ENCODE measurements around the gene PRDM13.

The PRDM13 gene

DNA sequence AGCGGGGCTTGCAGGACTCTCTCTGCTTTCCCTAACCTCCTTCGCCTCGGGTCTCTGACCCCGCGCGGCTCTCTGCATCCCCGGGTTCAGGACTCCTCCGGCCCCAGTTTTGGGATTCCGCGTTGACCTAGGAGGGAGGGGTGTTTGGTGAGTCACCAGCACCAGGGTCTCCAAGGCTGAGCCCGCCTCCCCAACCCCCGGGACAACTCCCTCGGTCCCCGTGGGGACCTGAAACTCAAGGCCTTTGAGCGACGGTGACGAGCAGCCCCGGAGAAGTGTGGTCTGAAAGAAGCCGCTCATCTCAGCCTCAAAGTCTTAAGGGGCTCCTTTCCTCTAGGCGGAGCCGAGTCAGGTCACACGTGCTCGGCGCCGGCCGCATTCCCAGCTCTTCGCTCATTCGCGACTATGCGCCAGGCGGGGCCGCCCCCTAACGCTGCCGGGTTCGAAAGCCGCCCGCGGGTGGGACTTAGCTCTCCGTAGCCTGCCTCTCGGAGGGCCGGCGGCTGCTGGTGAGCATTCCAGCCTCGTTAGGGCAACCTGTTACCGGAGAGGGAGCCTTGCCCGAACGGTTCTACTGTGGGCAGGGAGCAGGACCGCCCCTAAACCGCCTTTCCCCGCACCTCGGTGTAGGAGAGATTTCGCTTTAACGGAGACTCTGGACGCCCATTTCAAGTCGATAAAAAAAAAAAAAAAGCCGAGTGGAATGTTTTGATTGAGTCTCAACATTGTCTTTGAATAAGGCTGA lies 3.0 kb upstream of the PRDM13 start:
- ChIA-PET POLR2A (no interaction called here), CTCF (no interaction called here)
- DNase-seq (ENCODE audit: low read depth, low spot score): no peak
- H3K4me3 ChIP-seq (ENCODE audit: low read depth, low read length): peak overlapping the region; percentile 36
- TF ChIP-seq, protein P1, sequence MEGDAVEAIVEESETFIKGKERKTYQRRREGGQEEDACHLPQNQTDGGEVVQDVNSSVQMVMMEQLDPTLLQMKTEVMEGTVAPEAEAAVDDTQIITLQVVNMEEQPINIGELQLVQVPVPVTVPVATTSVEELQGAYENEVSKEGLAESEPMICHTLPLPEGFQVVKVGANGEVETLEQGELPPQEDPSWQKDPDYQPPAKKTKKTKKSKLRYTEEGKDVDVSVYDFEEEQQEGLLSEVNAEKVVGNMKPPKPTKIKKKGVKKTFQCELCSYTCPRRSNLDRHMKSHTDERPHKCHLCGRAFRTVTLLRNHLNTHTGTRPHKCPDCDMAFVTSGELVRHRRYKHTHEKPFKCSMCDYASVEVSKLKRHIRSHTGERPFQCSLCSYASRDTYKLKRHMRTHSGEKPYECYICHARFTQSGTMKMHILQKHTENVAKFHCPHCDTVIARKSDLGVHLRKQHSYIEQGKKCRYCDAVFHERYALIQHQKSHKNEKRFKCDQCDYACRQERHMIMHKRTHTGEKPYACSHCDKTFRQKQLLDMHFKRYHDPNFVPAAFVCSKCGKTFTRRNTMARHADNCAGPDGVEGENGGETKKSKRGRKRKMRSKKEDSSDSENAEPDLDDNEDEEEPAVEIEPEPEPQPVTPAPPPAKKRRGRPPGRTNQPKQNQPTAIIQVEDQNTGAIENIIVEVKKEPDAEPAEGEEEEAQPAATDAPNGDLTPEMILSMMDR (IDR thresholded peaks at IDR 0.05; ENCODE audit: insufficient read depth, low read length, missing control alignments): no peak

DNA sequence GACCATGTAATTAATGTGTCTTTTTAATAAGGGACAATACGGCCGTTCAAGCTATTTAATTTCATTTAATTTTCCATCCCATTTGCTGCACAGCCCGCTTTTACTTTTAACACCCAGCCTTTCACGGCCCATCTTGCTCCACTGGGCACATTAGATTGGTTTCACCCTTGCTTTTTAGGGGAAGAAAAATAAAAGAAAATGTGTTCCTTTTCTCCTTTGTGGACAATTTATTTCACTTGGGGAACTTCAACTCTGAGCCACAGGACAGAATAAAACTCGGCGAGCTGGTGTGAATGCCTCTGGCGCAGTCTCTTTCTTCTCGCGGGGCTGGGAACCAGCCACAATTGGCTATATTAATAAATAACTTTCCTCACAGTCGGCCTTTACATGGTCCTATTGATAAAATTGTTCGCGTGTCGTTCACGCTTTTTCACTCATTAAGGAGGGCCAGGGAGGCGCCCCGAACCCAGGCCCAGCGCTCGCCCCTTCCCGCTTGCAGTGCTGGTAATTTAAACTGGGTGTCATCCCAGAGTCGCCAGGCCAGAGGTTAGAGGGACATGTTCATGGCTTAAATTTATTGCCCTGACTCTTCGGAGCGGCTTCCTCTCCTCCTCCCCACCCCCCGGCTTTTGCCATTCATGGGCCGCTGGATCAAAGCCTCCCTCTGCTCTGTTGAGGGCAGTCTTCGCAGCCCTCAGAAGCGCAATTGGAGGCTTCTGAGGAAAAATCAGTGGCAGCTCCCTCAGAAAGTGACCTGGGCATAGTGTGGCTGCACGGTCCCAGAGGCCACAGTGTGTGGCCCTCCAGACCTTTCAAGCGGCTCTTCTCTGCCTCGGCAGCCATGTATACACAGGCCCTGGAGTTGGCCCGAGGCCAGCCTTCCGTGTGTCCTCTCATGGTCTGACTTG lies 2.2 kb upstream of the PRDM13 start:
- ChIA-PET CTCF (interaction anchor here (1.0 to 1.3 kb wide), 2 partner anchors 16 to 137 kb away, joined by 3 to 4 read pairs; no protein-coding TSS in a partner anchor), POLR2A (no interaction called here)
- TF ChIP-seq, protein P1 (IDR thresholded peaks at IDR 0.05; ENCODE audit: insufficient read depth, low read length, missing control alignments): no peak
- DNase-seq (ENCODE audit: low read depth, low spot score): no peak
- no peak overlapping the region; the same call in 1 of the 2 replicates for H3K4me3 ChIP-seq (ENCODE audit: low read depth, low read length)

DNA sequence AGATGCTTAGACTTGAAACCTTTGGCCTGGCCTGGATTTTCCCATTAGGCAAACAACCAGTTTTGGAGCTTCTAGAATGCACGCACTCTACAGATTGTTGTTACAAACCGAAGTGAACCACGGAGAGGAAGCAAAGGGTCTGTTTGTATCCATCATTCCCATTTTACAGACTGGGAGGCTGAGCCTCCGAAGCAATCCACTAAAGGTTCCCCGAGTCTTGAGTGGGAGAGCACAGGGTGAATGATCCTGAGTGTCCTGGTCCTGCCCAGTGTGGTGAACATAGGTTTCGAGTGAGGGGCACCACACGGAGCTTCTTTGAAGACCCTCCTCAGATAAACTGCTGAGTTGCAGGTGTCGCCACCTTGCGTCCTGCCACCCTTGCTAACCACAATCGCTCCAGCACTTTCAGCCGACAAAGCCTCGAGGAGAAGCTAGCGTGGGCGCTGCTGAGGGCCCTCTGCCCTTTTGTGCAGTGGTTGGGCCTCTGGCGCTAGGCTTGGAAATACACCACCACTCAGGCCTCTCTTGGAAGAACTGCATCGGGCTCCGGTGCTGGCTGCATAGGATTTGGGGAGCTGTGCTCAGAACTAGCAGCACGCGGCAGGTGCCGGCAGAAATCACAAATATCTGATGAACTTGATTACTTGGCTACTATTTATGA lies 1.4 kb upstream of the PRDM13 start:
- CTCF ChIA-PET: interaction anchor here (1.0 to 1.3 kb wide), 2 partner anchors 17 to 136 kb away, joined by 3 to 4 read pairs; no protein-coding TSS in a partner anchor
- TF ChIP-seq, protein P1 (IDR thresholded peaks at IDR 0.05; ENCODE audit: insufficient read depth, low read length, missing control alignments): no peak
- H3K4me3 ChIP-seq (ENCODE audit: low read depth, low read length): no peak overlapping the region
- POLR2A ChIA-PET: no interaction called here
- no peak for DNase-seq (ENCODE audit: low read depth, low spot score)

DNA sequence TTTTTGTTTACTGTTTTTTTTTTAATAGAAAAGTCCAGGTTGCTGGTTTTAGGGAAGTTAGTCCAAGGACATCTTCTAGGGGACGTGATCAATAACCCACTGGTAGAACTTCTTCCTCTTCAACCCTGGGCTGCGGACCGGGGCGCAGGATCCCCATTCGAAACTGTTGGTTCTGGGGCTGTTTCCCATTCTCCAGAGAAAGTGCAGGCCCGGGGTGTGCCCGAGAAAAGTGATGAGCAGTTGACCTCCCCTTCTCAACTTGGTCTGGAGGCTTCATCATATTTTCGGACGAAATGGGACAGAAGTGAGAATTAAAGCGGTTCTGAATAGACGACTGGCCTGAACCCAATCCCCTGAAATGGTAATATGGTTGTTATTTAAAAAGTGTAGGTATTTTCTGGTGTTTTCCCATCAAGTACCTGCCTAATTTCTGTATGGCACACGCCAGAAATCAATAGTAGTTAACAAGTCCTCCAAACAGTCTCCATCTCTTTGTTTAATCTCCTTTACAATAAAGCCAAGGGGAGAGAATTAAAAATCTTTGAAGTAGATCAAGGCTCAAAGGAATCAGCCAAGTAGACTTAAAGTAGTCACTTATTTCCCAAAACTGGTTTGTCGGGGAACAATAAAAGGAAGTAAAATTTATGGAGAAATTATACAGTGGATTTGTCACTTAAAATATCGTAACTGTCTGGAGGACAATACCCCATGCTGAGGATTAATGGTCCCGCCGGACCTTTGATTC lies 550 bp upstream of the PRDM13 start:
- no peak for DNase-seq (ENCODE audit: low read depth, low spot score)
- ChIA-PET CTCF (interaction anchor here (1.3 kb wide), 1 partner anchor 18 kb away, joined by 4 read pairs; no protein-coding TSS in a partner anchor), POLR2A (no interaction called here)

DNA sequence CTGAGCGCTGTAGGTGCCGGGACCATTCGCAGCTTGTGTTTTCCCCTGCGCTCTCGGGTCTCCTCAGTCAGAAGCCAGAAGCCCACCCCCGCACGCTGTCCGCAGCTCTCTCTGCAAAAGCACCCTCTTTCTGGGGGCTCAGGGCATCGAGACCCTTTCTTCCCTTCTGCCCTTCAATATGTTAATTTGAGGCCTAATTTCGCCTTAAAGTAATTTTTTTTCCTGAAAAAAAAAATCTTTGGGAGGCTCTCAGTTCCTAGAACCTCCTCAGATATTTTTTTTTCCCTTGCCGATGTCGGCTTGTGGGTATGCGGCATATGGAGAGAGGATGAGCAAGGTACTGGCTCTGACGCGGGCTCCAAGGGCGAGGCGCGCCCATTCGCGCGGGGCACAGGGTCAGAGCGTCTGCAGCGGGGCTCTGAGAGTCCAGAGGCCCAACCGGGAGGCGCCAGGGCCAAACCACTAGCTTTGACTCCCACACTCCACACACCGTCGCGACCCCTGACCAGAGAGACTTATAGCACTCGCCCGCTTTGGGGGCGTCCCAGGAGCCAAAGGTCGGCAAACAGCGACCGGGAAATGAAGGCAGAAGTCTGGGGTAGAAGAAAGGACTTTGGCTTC lies 893 bp downstream of the PRDM13 start:
- ChIA-PET CTCF (interaction anchor here (1.0 kb wide), 1 partner anchor 139 kb away, joined by 3 read pairs; no protein-coding TSS in a partner anchor), POLR2A (no interaction called here)

More for the DNA sequence above, 550 bp upstream of the PRDM13 start:
- TF ChIP-seq, protein P1 (IDR thresholded peaks at IDR 0.05; ENCODE audit: insufficient read depth, low read length, missing control alignments): no peak
- no peak overlapping the region for H3K4me3 ChIP-seq (ENCODE audit: low read depth, low read length)

More for the DNA sequence above, 893 bp downstream of the PRDM13 start:
- no peak overlapping the region for H3K4me3 ChIP-seq (ENCODE audit: low read depth, low read length)
- TF ChIP-seq, protein P1 (IDR thresholded peaks at IDR 0.05; ENCODE audit: insufficient read depth, low read length, missing control alignments): no peak
- no peak for DNase-seq (ENCODE audit: low read depth, low spot score)
